ENCODE results near the gene MYBBP1A.

DNA sequence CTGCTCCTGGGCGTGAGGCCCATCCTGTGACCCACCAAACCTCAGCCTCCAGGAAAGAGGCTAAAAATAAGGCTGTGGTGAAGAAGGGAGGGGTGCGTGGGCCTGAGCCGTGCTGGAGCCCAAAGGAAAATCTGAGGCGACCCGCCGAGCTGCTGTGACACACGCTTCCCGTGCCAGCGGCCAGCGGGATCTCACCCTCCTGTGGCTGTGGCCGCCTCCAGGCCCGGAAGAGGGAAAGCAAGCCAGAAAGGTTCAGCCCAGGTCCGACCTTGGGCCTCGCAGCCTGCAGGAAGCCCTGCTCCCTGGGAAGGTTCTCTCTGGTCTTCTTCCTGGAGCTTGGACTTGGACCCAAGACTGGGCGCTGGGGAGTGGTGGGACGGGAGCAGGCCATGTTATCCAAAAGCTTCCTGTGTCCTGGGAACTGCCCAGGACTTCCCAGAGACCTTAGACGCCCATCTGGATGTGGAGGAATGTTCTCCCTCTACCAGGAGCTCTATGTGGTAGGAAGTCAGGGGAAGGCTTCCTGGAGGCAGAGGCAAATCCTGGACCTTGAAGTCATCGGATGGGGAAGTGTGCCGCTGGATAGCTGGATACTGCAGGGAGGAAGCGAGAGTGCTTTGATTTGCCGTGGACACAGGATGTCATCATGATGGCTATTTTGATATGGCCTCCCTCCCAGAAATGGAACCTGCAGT, 45.1 kb downstream of the MYBBP1A start:
- no peak for TF ChIP-seq NFE2L2 (IDR thresholded peaks at IDR 0.05; ENCODE audit: low read depth, low read length)
- no peak for TF ChIP-seq CTCF (conservative IDR thresholded peaks at IDR 0.05; ENCODE audit: low read depth, low read length)
- TF ChIP-seq SMC3 (IDR thresholded peaks at IDR 0.05; ENCODE audit: low read depth, low read length): no peak
